ENCODE data around the gene TMEM175. TPM values are rescaled to one million over a fixed set of nuclear protein-coding genes. Genes with fewer than 3 reads are reported as not detected.

The TMEM175 gene
- total and polyA plus RNA-seq, 2 of the 13 experiments (the other 11 are each of a cell fraction or from before 2014, with no cell fraction given): 5.1 to 9.9 TPM

GRCh38 chr4:1001561-1002130 lies 69.4 kb downstream of the TMEM175 start:
- Histone ChIP-seq H3K36me3 (replicated peaks in 1 of 2; ENCODE audit: control insufficient read depth in 1 of 2, insufficient read depth in 2 of 2, low read length in 2 of 2) (no peaks in the 10 kb centered on the region), H3K27ac (ENCODE audit: extremely low read length, insufficient read depth, low read length) (no peak overlapping the region), H3K9ac (ENCODE audit: insufficient read depth, low read depth, low read length) (no peak overlapping the region), H3K27me3 (ENCODE audit: control insufficient read depth in 1 of 2, insufficient read depth in 2 of 2, low read length in 2 of 2) (peaks cover 12 to 35% of the 10 kb centered on the region in 2 experiments; a peak in 4 of 5 replicates), H3K4me1 (ENCODE audit: insufficient read depth, low read length) (peaks cover 13% of the 10 kb centered on the region), H2AFZ (ENCODE audit: low read length) (no peak overlapping the region), H3K9me3 (ENCODE audit: low read length) (no peaks in the 10 kb centered on the region), H3K4me2 (ENCODE audit: low read depth, low read length) (no peak overlapping the region), H3K4me3 (replicated peaks in 1 of 3; ENCODE audit: insufficient read depth in 1 of 3, low read depth in 2 of 3, low read length in 3 of 3) (no peak overlapping the region), H4K20me1 (ENCODE audit: insufficient read depth, low read length) (no peaks in the 10 kb centered on the region), H3K79me2 (ENCODE audit: insufficient read depth, low read length) (no peaks in the 10 kb centered on the region)
- FAIRE-seq: no peak
- no peak for ATAC-seq
- intact Hi-C loops (cut with micrococcal nuclease; ENCODE audit: unreplicated experiment) (no loop called here), in situ Hi-C loops (cut with HindIII; ENCODE audit: extremely low pct_ligation_motif_present, low pct_unique_long_range_greater_than_20kb) (no loop called here)
- no peak for DNase-seq (ENCODE audit: low spot score)
- TF ChIP-seq NFRKB (IDR thresholded peaks at IDR 0.05) (no peak), ZNF512B (CRISPR knock-in tag; IDR thresholded peaks at IDR 0.05; ENCODE audit: borderline replicate concordance) (no peak), ZNF280D (CRISPR knock-in tag; IDR thresholded peaks at IDR 0.05) (no peak), MTERF4 (CRISPR knock-in tag; IDR thresholded peaks at IDR 0.05) (no peak), YY1 (IDR thresholded peaks at IDR 0.05; ENCODE audit: insufficient read depth, insufficient replicate concordance, low read depth, low read length) (no peak)
- 92% methylated on average over 11 of the region's 48 CpGs for WGBS (ENCODE audit: low lambda C conversion rate)
- ChIA-PET CTCF (ENCODE audit: low intra/inter-chr PET ratio, low total read pairs) (no interaction called here), POLR2A (no interaction called here)
- BruUV-seq (replicated peaks): no TSS peak

Data from HepG2 (cell line).